Activated gamma-delta T cell (primary cell): Measurements from ENCODE around the gene FSD2.
A peak's percentile ranks its signal among the peaks of the same experiment; 100 is the strongest.
"Not testable (repeated sequence)": the region's sequence is repeated elsewhere in the genome, so short reads cannot be mapped to it uniquely, and the experiment has no call there.

Source experiments
- DNase-seq: peaks from one replicate; lab custom pipeline; 2025; lab: John Stamatoyannopoulos, UW

Gene FSD2

DNA sequence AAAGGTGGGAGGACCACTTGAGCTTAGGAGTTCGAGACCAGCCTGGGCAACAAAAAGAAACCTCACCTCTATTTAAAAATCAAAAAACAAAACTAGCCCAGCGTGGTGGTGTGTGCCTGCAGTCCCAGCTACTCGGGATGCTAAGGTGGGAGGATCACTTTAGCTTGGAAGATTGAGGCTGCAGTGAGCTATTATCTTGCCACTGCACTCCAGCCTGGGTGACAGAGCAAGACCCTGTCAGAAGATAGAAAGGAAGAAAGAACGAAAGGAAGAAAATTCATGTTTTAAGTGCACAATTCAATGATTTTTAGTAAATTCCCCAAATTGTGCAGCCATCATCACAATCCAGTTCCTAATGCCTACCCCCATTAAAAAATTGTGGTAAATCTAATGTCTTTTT, 7.8 kb downstream of the FSD2 start:
- no peak for DNase-seq

GRCh38 chr15:82793737-82794136, 12.1 kb downstream of the FSD2 start:
- no peak for DNase-seq

- DNase-seq = no peak
Measured at GRCh38 chr15:82792068-82792467, 13.8 kb downstream of the FSD2 start.

GRCh38 chr15:82790321-82790720, 15.5 kb downstream of the FSD2 start:
- DNase-seq = no peak

DNA sequence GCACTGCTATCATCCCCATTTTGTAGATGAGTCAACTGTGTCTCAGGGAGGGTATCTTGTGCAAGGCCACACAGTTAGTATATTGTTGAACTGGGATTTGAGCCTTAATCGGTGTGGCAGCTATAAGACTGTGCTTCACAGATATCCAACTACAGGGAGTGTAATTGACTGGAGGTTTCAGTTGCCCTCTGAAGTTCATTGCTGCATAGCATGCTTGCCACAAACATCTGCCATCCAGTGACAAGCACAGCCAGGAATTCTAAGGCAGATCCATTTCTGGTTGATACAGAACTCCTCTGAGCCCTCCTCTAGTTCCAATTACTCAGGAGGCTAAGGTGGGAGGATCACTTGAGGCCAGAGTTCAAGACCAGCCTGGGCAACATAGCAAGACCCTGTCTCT, 16.4 kb downstream of the FSD2 start:
- DNase-seq = no peak

DNA sequence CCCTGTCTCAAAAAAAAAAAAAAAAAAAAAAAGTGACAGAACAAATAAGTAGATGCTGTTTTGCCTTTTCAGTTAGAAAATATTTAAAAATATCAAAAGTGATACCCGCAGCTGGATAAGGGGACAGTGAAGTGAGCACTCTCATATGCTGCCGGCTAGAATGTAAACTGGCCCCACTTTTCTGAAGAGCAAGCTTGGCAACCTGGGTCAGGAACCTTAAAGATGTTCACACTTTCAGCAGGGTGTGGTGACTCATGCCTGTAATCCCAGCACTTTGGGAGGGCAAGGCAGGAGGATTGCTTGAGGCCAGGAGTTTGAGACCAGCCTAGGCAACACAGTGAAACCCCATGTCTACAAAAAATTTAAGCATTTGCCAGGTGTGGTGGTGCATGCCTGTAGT, 17.4 kb downstream of the FSD2 start:
- DNase-seq = no peak

DNA sequence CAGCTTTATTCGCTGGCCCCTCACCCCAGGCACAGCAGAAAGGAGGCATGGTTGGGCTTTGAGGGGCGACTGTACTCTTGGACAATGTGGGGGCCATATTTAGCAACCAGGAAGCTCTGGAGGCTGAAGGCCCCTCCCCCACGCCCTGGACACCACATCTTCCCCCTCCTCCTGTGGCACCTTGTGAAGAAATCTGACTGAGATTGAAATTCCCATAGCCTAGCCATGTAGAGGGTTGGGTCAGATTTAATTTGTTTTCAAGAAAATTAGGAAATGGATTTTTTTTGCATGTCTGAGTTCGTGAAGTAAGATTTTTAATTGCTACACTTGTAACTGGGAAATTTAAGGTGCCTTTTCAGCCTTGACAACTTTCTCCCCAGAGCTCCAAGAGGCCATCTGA, 24.5 kb downstream of the FSD2 start:
- DNase-seq = no peak

DNA sequence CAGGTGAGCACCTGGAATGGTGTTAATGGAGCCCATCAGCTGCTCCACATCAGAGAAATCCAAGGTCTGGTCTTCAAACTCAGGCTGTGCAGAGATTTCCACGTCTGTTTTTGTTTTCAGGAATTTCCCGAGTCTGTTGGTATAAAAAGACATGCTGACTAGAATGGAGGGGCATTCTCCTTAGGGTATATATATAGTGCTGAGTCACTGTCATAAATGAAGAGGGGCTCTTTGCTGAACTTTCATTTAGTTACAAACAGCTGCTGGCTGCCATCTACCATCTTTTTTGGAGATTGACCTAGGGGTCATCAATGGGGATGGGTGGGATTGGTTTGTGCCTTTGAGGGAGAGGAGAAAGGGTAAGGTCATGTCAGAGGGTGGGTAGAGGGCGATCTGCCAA, 27.1 kb downstream of the FSD2 start:
- no peak for DNase-seq

GRCh38 chr15:82774496-82774895, 31.4 kb downstream of the FSD2 start:
- no peak for DNase-seq

GRCh38 chr15:82771789-82772607, 33.9 kb downstream of the FSD2 start:
- DNase-seq = no peak

DNA sequence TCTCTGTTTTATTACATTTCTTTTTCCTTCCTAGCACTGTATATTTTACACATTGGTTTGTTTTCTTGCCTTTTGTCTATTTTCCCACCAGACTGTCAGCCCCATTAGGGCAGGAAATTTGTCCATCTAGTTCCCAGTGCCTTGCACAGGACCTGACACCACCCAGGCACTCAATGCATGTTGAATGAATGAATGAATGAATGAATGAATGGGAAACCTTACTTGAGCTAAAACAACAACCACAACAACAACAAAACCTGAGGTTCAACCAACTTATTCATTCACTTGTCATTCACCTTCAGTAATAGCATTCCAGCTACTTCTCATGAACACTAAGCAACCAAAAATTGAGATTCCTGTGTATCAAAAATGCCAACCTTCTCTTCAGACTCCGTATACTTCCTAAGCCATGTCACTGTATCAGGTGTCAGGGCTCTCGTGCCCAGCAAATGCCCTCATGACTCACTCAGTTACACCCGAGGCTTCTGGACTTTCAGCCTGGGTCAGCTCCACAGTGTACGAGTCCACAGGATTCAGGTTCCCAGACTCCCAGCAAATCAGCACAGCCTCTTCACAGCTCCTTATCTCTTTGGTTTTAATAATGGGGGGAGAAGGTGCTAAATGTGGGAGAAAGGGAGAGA, 37.3 kb downstream of the FSD2 start:
- no peak for DNase-seq

DNA sequence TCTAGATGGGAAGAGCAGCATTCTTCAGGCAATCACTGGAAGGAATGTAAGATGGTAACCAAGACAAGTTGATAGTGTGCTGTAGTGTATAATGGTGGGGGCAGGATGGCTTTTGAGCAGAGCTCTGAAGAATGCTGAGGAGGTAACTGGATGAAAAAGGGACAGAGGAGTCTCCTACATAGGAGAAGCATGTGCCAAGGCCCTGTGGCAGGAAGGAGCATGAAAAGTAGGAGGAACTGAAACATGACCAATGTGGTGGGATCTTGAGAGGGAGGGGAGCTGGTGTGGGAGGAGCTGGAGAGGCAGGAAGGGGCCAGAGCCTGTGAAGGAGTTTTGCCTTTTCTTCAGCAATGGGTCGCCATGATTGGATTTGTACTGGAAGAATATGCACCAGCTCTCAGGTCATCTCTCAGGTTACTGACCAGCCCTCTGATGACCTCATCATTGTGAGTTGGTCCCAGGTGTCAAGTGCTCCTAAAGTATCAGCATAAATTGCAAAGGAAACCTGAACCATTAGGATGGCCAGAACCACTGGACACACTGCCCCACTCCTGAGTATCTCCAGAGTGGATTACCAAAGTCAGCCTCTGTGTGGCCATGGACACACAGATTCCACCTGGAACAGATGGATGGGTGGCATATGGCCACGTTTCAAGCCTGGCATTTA, 38.6 kb downstream of the FSD2 start:
- no peak for DNase-seq

DNA sequence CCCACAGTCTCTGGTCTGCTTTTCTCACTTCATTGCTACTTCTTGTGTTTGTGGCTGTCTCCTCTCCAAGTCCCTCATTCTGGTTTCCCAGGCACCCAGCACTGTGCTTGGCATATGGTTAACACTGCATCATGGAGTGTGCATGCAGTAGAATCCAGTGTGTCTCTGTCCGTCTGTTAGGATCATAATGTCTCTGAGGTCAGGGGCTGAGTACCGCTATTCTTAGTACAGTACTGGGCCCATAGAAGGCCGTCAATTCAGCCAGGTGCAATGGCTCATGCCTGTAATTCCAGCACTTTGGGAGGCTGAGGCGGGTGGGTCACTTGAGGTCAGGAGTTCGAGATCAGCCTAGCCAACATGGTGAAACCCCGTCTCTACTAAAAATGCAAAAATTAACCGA, 39.7 kb downstream of the FSD2 start:
- DNase-seq = not testable (repeated sequence)

GRCh38 chr15:82764740-82765139, 41.1 kb downstream of the FSD2 start:
- no peak for DNase-seq

GRCh38 chr15:82764117-82764490, 41.8 kb downstream of the FSD2 start:
- no peak for DNase-seq

GRCh38 chr15:82763361-82764116, 42.3 kb downstream of the FSD2 start:
- no peak for DNase-seq

DNA sequence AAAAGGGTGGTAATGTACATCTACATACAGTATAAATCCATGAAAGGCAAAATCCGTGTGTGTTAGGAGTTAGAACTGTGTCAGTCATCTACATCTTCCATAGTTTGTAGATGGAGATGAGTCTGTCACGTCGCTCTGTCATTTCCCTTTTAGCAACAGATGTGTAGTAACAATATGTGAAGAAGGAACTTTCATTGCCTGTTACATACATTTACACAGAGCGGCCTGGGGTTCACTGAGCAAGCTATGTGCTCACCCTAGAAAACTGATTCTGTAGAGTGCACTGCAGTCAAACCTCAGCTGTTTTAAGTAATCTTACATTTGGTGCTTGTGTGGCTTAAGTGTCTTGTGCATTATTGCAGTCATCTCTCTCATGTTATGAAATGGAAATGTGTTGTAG, 54.6 kb downstream of the FSD2 start:
- no peak for DNase-seq

DNA sequence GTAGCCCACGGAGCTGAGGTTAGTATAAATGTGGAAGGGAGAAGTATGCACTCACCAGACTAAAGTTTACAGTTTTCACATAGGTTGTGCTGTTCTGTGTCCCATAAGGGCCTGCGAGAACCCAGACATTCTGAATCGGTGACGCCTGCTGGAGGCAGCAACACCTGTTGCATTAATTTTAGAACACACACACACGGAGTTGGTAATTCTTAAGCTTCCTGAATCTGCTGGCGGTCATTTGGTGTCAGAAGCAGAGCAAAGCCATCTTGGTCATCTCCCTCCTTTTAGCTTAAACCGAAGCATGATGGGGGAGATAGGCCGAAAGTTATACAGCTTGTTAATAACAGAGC, 55.1 kb downstream of the FSD2 start:
- DNase-seq = no peak

DNA sequence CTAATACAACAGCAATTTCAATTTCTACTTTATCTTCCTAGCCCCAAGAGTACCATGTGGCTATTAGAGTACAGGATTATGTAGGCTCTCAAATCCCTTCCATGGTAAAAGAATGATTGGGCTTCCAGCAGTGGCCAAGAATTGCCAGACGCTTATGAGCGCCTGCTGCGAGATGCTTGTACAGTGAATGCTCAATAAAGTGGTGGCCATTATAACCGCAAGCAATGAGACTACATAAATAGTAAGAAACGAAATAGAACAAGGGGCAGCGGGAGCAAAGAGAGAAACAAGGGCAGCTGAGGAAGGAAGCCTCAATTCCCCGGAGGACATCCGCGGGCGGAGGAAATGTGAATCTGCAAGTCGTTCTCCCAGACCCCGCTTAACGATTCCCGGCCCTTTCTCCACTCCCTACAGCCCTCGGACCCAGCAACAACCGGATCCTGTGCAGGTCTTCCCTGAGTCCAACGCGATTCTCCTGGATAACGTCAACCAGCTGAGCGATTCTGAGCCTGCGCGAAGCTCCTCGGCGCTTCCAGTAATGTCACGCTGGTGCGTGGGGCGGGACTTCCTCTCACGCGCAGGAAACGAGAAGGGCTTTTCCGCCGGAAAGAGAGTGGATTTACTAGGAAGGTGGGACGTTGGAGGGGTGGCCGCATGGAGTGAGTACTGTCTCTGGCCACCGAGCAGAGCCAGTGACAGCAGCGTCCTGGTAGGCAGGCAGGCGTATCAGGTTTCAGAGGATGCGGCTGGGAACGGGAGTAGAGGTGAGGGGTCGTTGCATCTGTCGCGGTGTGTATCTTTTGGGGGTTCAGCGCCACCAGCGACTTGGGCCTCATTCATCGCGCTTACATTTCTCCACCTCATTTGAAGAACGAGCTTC, 55.7 kb downstream of the FSD2 start:
- DNase-seq = peak; percentile 56

DNA sequence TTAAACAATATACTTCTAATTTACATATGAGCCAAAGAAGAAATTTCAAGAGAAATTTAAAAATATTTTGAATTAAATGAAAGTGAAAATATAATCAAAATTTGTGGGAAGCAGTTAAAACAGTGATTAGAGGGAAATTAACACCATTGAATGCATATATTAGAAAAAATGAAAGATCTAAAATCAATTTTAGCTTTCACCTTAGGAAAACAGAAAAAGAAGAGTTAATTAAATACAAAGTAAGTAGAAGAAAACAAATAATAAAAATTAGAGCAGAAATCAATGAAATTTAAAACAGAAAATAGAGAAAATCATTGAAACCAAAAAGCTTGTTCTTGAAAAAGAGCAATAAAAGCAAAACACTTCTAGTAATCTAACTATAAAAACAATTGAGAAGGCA, 57.6 kb downstream of the FSD2 start:
- no peak for DNase-seq

- no peak for DNase-seq
Measured at GRCh38 chr15:82743810-82744209, 62.1 kb downstream of the FSD2 start.

- DNase-seq = no peak
Measured at GRCh38 chr15:82742134-82742533, 63.7 kb downstream of the FSD2 start.
